ENCODE measurements around the gene MOB3A.

GRCh38 chr19:2037651-2038255, 58.4 kb downstream of the MOB3A start:
- TF ChIP-seq POLR2A (IDR thresholded peaks at IDR 0.05) (no peak), CTCF (IDR thresholded peaks at IDR 0.05) (no peak)

Measured in adrenal gland (tissue), 5 donors.